OCI-LY7 (cell line): ENCODE data around the gene FBXL3. TPM values are rescaled to one million over a fixed set of nuclear protein-coding genes. Genes with fewer than 3 reads are reported as not detected.

ENCODE experiments used
- BruUV-seq: library from RNA; stranded (reverse); fragments of 400-500 nt; replicated peaks from 2 replicates; lab custom pipeline; 2021; lab: Mats Ljungman, UMichigan
- CTCF ChIA-PET: fragments of 300-600 bp; sonication (Branson Sonifier 250); formaldehyde crosslinking; loops from one replicate; lab custom pipeline; 2022; ENCODE audit warnings: antibody characterized with exemption; ENCODE audit not compliant: unreplicated experiment; lab: Charles Lee
- POLR2A ChIA-PET: fragments of 300-600 bp; sonication (Branson Sonifier 250); formaldehyde crosslinking; loops from one replicate; lab custom pipeline; 2022; ENCODE audit warnings: antibody characterized with exemption; lab: Charles Lee
- DNase-seq: peaks from one replicate; pipeline ENCODE4 v3.0.0-alpha.2; 2015; ENCODE audit warnings: low spot score
- H2AFZ ChIP-seq: fragments of 200-600 bp; sonication (generic), shearing (Covaris generic); 2 replicates; pipeline ENCODE4 v1.6.1; 2014; ENCODE audit warnings: mild to moderate bottlenecking, antibody characterized with exemption, low read length, moderate library complexity
- H3K27ac ChIP-seq: fragments of 200-600 bp; sonication (generic); 2 replicates; pipeline ENCODE4 v1.5.1; 2014; ENCODE audit warnings: mixed run types, low read depth, mild to moderate bottlenecking, moderate library complexity, low read length, inconsistent platforms; ENCODE audit not compliant: poor library complexity, severe bottlenecking
- H3K36me3 ChIP-seq: fragments of 200-600 bp; sonication (generic); 2 replicates; pipeline ENCODE4 v1.6.1; 2014; ENCODE audit warnings: mild to moderate bottlenecking, antibody characterized with exemption, low read length, moderate library complexity, mixed read lengths; ENCODE audit not compliant: insufficient read depth
- H3K4me1 ChIP-seq: fragments of 200-600 bp; sonication (generic); 2 replicates; pipeline ENCODE4 v1.5.1; 2014; ENCODE audit warnings: mild to moderate bottlenecking, low read length; ENCODE audit not compliant: insufficient read depth, poor library complexity, severe bottlenecking
- H3K4me2 ChIP-seq: fragments of 200-600 bp; sonication (generic); 2 replicates; pipeline ENCODE4 v1.6.1; 2014; ENCODE audit warnings: mild to moderate bottlenecking, low read length
- H3K4me3 ChIP-seq: fragments of 200-600 bp; sonication (generic); 2 replicates; pipeline ENCODE4 v1.5.1; 2014; ENCODE audit warnings: mild to moderate bottlenecking, low read depth, low read length; ENCODE audit not compliant: poor library complexity, severe bottlenecking
- H3K79me2 ChIP-seq: fragments of 200-600 bp; sonication (generic); 2 replicates; pipeline ENCODE4 v1.6.1; 2016; ENCODE audit warnings: low read depth, mild to moderate bottlenecking, low read length, moderate library complexity, mixed read lengths; ENCODE audit not compliant: insufficient read depth
- H3K9me2 ChIP-seq: fragments of 200-600 bp; sonication (generic); 2 replicates; pipeline ENCODE4 v1.6.1; 2016; ENCODE audit warnings: mild to moderate bottlenecking, low read length, mixed read lengths; ENCODE audit not compliant: insufficient read depth
- H3K9me3 ChIP-seq: fragments of 200-600 bp; sonication (generic); 2 replicates; pipeline ENCODE4 v1.6.1; 2014; ENCODE audit warnings: mild to moderate bottlenecking, mixed run types, low read length, mixed read lengths
- H4K20me1 ChIP-seq: fragments of 200-600 bp; sonication (generic); 2 replicates; pipeline ENCODE4 v1.6.1; 2014; ENCODE audit warnings: mild to moderate bottlenecking, antibody characterized with exemption, low read length, moderate library complexity, mixed read lengths; ENCODE audit not compliant: insufficient read depth
- EZH2phosphoT487 ChIP-seq: fragments of 200-600 bp; sonication (generic); IDR thresholded peaks from 2 replicates; pipeline ENCODE4 v1.6.1; 2018; ENCODE audit warnings: low read depth, borderline replicate concordance, mild to moderate bottlenecking, mixed run types, antibody characterized with exemption, low read length, moderate library complexity, mixed read lengths
- intact Hi-C: fragments of 100-400 bp; cut with micrococcal nuclease; formaldehyde crosslinking; loops from one replicate; pipeline ENCODE4 v1.10.0; 2022; ENCODE audit not compliant: unreplicated experiment
- total RNA-seq, 2 experiments: library from RNA; depleted of rRNA in 1 of 2; stranded (reverse); fragments of >200 nt in 1 of 2; shearing (Covaris generic) in 1 of 2; gene quantifications; 2 replicates each; pipeline ENCODE4 v1.2.3, GENCODE V29; 2014 to 2022
- TF ChIP-seq, protein P1 (sequence below): fragments of 200-600 bp; sonication (generic); conservative IDR thresholded peaks from 2 replicates; pipeline ENCODE4 v1.5.1; 2014; ENCODE audit warnings: mild to moderate bottlenecking, antibody characterized with exemption, low read length, moderate library complexity, mixed read lengths

Gene FBXL3
- total RNA-seq, 2 experiments from 2014 or later = 21.6 to 25.1 TPM

DNA sequence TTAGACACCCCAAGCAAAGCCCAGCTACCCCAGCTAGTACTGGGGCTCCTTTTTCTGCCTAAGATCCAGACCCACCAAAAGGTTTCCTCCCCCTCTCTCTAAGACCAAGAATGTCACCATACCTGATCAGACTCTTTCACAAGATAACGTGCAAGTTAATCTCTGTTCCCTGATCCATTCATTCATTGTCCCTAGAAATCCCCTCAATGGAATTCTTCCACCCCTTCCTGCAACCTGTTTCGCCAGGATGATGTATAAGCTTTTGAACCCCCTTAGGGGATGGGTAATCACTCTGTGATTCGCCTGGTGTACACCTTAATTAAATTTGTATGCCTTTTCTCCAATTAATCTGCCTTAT, 52.4 kb downstream of the FBXL3 start:
- ChIA-PET POLR2A (no interaction called here), CTCF (no interaction called here)
- Histone ChIP-seq H3K27ac (no peak overlapping the region), H4K20me1 (no peaks in the 10 kb centered on the region), H3K4me2 (no peak overlapping the region), H3K9me2 (no peaks in the 10 kb centered on the region), H3K36me3 (no peaks in the 10 kb centered on the region), H2AFZ (no peak overlapping the region), H3K9me3 (no peaks in the 10 kb centered on the region), H3K79me2 (no peaks in the 10 kb centered on the region), H3K4me3 (no peak overlapping the region), H3K4me1 (no peaks in the 10 kb centered on the region)
- BruUV-seq = no TSS peak
- DNase-seq = no peak
- TF ChIP-seq, protein P1, sequence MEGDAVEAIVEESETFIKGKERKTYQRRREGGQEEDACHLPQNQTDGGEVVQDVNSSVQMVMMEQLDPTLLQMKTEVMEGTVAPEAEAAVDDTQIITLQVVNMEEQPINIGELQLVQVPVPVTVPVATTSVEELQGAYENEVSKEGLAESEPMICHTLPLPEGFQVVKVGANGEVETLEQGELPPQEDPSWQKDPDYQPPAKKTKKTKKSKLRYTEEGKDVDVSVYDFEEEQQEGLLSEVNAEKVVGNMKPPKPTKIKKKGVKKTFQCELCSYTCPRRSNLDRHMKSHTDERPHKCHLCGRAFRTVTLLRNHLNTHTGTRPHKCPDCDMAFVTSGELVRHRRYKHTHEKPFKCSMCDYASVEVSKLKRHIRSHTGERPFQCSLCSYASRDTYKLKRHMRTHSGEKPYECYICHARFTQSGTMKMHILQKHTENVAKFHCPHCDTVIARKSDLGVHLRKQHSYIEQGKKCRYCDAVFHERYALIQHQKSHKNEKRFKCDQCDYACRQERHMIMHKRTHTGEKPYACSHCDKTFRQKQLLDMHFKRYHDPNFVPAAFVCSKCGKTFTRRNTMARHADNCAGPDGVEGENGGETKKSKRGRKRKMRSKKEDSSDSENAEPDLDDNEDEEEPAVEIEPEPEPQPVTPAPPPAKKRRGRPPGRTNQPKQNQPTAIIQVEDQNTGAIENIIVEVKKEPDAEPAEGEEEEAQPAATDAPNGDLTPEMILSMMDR = no peak
- no peak for TF ChIP-seq EZH2phosphoT487
- intact Hi-C loops = no loop called here

DNA sequence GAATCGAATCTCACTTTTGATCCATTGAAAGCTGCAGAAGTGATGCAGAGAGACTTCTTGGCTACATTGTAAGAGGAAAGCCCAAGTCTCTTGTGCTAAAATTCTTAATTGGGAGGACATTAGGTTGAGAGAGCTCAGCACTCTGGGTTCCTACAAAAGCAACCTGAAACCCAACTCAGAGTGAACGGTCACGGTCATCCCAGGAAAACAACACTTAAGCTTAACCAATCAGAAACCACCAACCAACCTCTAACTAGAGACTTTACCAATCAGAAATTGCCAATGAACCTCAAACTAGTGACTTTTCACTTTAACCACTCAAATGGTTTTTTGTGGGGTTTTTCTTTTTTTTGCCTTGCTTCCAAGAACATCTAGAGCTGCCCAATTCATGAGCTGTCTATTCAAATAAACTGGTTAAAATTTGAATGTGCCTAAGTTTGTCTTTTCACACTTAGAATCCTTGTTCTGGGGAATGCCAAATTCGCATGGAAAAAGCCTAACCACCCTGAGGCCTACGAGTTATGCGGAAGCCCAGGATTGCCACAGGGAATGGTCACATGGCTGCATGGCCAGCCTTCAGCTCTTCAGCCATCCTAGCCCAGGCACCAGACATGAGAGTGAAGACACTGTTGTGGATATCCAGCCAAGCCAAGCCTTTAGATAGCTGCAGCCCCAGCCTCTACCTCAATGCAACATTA, 52.9 kb downstream of the FBXL3 start:
- no peaks in the 10 kb centered on the region for H3K4me1 ChIP-seq
- POLR2A ChIA-PET = interaction anchor here (0.7 to 0.8 kb wide), 3 partner anchors 29 to 826 kb away, joined by 3 read pairs; no protein-coding TSS in a partner anchor
- BruUV-seq = no TSS peak

More for the DNA sequence above, 52.9 kb downstream of the FBXL3 start:
- Histone ChIP-seq H4K20me1 (no peaks in the 10 kb centered on the region), H2AFZ (no peak overlapping the region), H3K79me2 (no peaks in the 10 kb centered on the region), H3K4me2 (no peak overlapping the region), H3K4me3 (no peak overlapping the region), H3K36me3 (no peaks in the 10 kb centered on the region), H3K9me2 (no peaks in the 10 kb centered on the region), H3K9me3 (no peaks in the 10 kb centered on the region), H3K27ac (no peak overlapping the region)
- DNase-seq = no peak
- CTCF ChIA-PET = no interaction called here
- intact Hi-C loops = no loop called here
- TF ChIP-seq EZH2phosphoT487 = no peak
- TF ChIP-seq, protein P1 = no peak
